ENCODE data around the gene PIP4K2A. TPM values are rescaled to one million over a fixed set of nuclear protein-coding genes. Genes with fewer than 3 reads are reported as not detected.

The PIP4K2A gene
- total and polyA plus RNA-seq, 2 of the 13 experiments (the other 11 are each of a cell fraction or from before 2014, with no cell fraction given): 9.1 to 22.6 TPM

DNA sequence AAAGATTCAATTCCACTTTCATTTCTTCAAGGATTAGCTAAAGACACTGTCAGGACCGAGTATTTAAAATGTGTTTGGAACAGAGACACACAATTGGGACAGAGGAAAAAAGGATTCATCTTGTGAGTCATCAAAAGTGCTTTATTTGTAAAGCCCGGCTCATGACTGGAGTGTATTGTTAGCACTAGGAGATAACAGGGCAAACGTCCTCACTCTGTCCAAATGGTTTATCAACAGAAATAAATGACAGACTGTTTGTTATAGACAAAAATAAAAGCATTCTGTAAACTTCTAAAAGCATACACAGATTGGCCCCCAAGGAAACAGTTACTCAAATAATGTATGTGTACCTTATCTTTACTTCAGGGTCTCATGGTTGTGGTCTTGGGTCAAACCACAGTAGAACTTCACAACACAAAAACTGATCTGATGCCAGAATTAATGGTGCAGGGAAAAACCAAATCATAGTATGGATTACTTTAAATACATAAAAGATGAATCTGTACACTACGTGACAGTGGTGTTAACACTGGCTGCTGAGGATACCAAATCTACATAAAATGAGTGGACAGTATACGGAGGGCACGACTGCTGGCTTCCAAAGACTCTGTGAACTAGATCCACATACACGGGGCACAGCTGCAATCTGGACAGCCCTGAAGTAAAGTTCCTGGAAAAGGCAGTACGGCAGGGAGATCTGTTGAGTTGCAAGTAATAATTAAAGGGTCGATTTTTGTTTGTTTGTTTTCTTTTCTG lies 179.4 kb downstream of the PIP4K2A start (continued):
- TF ChIP-seq, protein P1, sequence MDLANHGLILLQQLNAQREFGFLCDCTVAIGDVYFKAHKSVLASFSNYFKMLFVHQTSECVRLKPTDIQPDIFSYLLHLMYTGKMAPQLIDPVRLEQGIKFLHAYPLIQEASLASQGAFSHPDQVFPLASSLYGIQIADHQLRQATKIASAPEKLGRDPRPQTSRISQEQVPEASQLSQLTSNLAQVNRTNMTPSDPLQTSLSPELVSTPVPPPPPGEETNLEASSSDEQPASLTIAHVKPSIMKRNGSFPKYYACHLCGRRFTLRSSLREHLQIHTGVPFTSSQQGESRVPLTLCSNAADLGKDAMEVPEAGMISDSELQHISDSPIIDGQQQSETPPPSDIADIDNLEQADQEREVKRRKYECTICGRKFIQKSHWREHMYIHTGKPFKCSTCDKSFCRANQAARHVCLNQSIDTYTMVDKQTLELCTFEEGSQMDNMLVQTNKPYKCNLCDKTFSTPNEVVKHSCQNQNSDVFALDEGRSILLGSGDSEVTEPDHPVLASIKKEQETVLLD (CRISPR knock-in tag; IDR thresholded peaks at IDR 0.05; ENCODE audit: low read depth): no peak
- TF ChIP-seq NR2F6 (IDR thresholded peaks at IDR 0.05) (peak; percentile 59; the same call in 1 of the 2 replicates), NR2F6 (CRISPR knock-in tag; IDR thresholded peaks at IDR 0.05) (no peak), MYC (CRISPR knock-in tag; IDR thresholded peaks at IDR 0.05; ENCODE audit: borderline replicate concordance) (no peak), CHCHD3 (CRISPR knock-in tag; IDR thresholded peaks at IDR 0.05) (no peak), ZNF292 (CRISPR knock-in tag; IDR thresholded peaks at IDR 0.05; ENCODE audit: borderline replicate concordance, low read depth) (no peak), ZMYM3 (CRISPR knock-in tag; IDR thresholded peaks at IDR 0.05) (no peak), EZH2 (conservative IDR thresholded peaks at IDR 0.05; ENCODE audit: low read depth, low read length) (no peak), ZNF143 (CRISPR knock-in tag; IDR thresholded peaks at IDR 0.05) (no peak), SOX6 (IDR thresholded peaks at IDR 0.05) (no peak), SOX6 (CRISPR knock-in tag; IDR thresholded peaks at IDR 0.05) (peak; percentile 52), RAD21 (CRISPR knock-in tag; IDR thresholded peaks at IDR 0.05) (no peak), NR2F1 (CRISPR knock-in tag; IDR thresholded peaks at IDR 0.05) (0 out of 4 replicates have a peak, but pooled peaks of 1 of the 2 experiments have one; percentile 23), FOXM1 (CRISPR knock-in tag; IDR thresholded peaks at IDR 0.05) (no peak), ZNF232 (CRISPR knock-in tag; IDR thresholded peaks at IDR 0.05; ENCODE audit: borderline replicate concordance) (no peak), KDM1A (CRISPR knock-in tag; IDR thresholded peaks at IDR 0.05) (no peak), SIX4 (CRISPR knock-in tag; IDR thresholded peaks at IDR 0.05) (no peak), HDAC6 (IDR thresholded peaks at IDR 0.05; ENCODE audit: low read depth, low read length) (no peak), HMG20B (CRISPR knock-in tag; conservative IDR thresholded peaks at IDR 0.05) (0 out of 2 replicates have a peak, but pooled peaks have one; percentile 25), MIER2 (CRISPR knock-in tag; IDR thresholded peaks at IDR 0.05) (no peak)
- TF ChIP-seq, protein P2, sequence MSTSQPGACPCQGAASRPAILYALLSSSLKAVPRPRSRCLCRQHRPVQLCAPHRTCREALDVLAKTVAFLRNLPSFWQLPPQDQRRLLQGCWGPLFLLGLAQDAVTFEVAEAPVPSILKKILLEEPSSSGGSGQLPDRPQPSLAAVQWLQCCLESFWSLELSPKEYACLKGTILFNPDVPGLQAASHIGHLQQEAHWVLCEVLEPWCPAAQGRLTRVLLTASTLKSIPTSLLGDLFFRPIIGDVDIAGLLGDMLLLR (CRISPR knock-in tag; IDR thresholded peaks at IDR 0.05): no peak
- TF ChIP-seq, protein P3, sequence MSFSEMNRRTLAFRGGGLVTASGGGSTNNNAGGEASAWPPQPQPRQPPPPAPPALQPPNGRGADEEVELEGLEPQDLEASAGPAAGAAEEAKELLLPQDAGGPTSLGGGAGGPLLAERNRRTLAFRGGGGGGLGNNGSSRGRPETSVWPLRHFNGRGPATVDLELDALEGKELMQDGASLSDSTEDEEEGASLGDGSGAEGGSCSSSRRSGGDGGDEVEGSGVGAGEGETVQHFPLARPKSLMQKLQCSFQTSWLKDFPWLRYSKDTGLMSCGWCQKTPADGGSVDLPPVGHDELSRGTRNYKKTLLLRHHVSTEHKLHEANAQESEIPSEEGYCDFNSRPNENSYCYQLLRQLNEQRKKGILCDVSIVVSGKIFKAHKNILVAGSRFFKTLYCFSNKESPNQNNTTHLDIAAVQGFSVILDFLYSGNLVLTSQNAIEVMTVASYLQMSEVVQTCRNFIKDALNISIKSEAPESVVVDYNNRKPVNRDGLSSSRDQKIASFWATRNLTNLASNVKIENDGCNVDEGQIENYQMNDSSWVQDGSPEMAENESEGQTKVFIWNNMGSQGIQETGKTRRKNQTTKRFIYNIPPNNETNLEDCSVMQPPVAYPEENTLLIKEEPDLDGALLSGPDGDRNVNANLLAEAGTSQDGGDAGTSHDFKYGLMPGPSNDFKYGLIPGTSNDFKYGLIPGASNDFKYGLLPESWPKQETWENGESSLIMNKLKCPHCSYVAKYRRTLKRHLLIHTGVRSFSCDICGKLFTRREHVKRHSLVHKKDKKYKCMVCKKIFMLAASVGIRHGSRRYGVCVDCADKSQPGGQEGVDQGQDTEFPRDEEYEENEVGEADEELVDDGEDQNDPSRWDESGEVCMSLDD (CRISPR knock-in tag; IDR thresholded peaks at IDR 0.05; ENCODE audit: borderline replicate concordance): no peak
- TF ChIP-seq, protein P4, sequence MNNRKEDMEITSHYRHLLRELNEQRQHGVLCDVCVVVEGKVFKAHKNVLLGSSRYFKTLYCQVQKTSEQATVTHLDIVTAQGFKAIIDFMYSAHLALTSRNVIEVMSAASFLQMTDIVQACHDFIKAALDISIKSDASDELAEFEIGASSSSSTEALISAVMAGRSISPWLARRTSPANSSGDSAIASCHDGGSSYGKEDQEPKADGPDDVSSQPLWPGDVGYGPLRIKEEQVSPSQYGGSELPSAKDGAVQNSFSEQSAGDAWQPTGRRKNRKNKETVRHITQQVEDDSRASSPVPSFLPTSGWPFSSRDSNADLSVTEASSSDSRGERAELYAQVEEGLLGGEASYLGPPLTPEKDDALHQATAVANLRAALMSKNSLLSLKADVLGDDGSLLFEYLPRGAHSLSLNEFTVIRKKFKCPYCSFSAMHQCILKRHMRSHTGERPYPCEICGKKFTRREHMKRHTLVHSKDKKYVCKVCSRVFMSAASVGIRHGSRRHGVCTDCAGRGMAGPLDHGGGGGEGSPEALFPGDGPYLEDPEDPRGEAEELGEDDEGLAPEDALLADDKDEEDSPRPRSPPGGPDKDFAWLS (CRISPR knock-in tag; IDR thresholded peaks at IDR 0.05; ENCODE audit: borderline replicate concordance): no peak
- TF ChIP-seq, protein P5, sequence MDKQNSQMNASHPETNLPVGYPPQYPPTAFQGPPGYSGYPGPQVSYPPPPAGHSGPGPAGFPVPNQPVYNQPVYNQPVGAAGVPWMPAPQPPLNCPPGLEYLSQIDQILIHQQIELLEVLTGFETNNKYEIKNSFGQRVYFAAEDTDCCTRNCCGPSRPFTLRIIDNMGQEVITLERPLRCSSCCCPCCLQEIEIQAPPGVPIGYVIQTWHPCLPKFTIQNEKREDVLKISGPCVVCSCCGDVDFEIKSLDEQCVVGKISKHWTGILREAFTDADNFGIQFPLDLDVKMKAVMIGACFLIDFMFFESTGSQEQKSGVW (CRISPR knock-in tag; IDR thresholded peaks at IDR 0.05; ENCODE audit: borderline replicate concordance): no peak
